ENCODE results near the gene PALM2AKAP2.

- TF ChIP-seq POLR2A (IDR thresholded peaks at IDR 0.05) (no peak), CTCF (IDR thresholded peaks at IDR 0.05) (no peak), EP300 (IDR thresholded peaks at IDR 0.05) (no peak)
Observed at GRCh38 chr9:109799141-109799540, 19.1 kb downstream of the PALM2AKAP2 start.
